NCI-H2227 (cell line): Measurements from ENCODE around the gene ENTHD1.
"Not testable (repeated sequence)": the region's sequence is repeated elsewhere in the genome, so short reads cannot be mapped to it uniquely, and the experiment has no call there.

Experiments used
- DNase-seq: peaks from one replicate; lab custom pipeline; 2025; ENCODE audit not compliant: unreplicated experiment; lab: John Stamatoyannopoulos, UW

Gene ENTHD1

GRCh38 chr22:39900306-39901227, 7.0 kb upstream of the ENTHD1 start, which contains the start of gene GRAP2:
Gene GRAP2, plus strand, starts transcription at chr22:39901084. Its CDS starts 46,023 bp downstream, at chr22:39947107.
- DNase-seq = no peak

- no peak for DNase-seq
Measured at GRCh38 chr22:39898997-39899396, 5.4 kb upstream of the ENTHD1 start.

- DNase-seq = no peak
Measured at GRCh38 chr22:39897841-39898240, 4.3 kb upstream of the ENTHD1 start.

- no peak for DNase-seq
Measured at GRCh38 chr22:39896313-39896996, 2.9 kb upstream of the ENTHD1 start.

- DNase-seq = no peak
Measured at GRCh38 chr22:39895682-39896081, 2.1 kb upstream of the ENTHD1 start.

- DNase-seq = no peak
Measured at GRCh38 chr22:39894554-39895092, 1.1 kb upstream of the ENTHD1 start.

GRCh38 chr22:39889924-39890323, 3.6 kb downstream of the ENTHD1 start:
- not testable (repeated sequence) for DNase-seq

GRCh38 chr22:39883057-39883456, 10.5 kb downstream of the ENTHD1 start:
- no peak for DNase-seq

- DNase-seq = no peak
Measured at GRCh38 chr22:39880722-39881121, 12.8 kb downstream of the ENTHD1 start.

GRCh38 chr22:39877079-39877845, 16.3 kb downstream of the ENTHD1 start:
- no peak for DNase-seq

- peak; percentile 3 for DNase-seq
Measured at GRCh38 chr22:39875176-39875885, 18.2 kb downstream of the ENTHD1 start.

GRCh38 chr22:39873965-39874364, 19.6 kb downstream of the ENTHD1 start:
- DNase-seq = no peak

GRCh38 chr22:39872548-39872947, 21.0 kb downstream of the ENTHD1 start:
- no peak for DNase-seq

GRCh38 chr22:39871008-39871798, 22.4 kb downstream of the ENTHD1 start:
- no peak for DNase-seq

- DNase-seq = not testable (repeated sequence)
Measured at GRCh38 chr22:39869797-39870196, 23.8 kb downstream of the ENTHD1 start.

- DNase-seq = no peak
Measured at GRCh38 chr22:39868741-39869140, 24.8 kb downstream of the ENTHD1 start.

GRCh38 chr22:39859903-39860588, 33.5 kb downstream of the ENTHD1 start:
- DNase-seq = peak; percentile 34

- DNase-seq = no peak
Measured at GRCh38 chr22:39856588-39856987, 37.0 kb downstream of the ENTHD1 start.

GRCh38 chr22:39852799-39853198, 40.8 kb downstream of the ENTHD1 start:
- no peak for DNase-seq
